ENCODE data around the gene ADCY3. TPM values are rescaled to one million over a fixed set of nuclear protein-coding genes. Genes with fewer than 3 reads are reported as not detected.

The ADCY3 gene
- total RNA-seq, 3 donors from 2014 or later (not counting 1 experiment from before 2014, with no cell fraction given): 5.4 to 9.2 (median 7.6) TPM

DNA sequence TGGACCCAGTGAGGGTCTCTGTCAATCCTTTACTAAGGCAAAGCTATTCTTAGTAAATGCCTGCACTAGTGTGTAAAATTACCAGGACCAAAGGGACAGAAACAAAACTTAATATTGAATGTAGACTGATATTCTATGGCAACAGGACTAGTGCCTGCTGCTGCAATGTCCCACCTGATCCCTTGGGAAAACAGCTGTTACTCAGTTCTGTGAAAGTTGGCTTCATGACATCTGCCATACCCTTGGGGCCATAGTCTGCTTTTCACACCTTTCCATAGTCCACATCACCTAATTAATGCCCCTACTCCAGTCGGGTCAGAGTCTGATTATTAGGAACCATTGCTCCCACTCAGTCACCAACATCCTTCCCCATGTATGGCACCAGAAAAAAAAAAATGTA, 37.2 kb upstream of the ADCY3 start:
- Mint-ChIP-seq H3K4me3 (no peak overlapping the region), H3K27me3 (ENCODE audit: low read depth in 2 of 2) (no peaks in the 10 kb centered on the region), H3K9me3 (peaks cover 0 to 4% of the 10 kb centered on the region in 2 donors), H3K36me3 (peaks cover 37% of the 10 kb centered on the region), H3K4me1 (peaks cover 0 to 16% of the 10 kb centered on the region in 2 donors), H3K27ac (no peak overlapping the region)
- Histone ChIP-seq H3K4me3 (ENCODE audit: low read length) (no peak overlapping the region), H3K27me3 (ENCODE audit: control insufficient read depth, insufficient read depth, low read length) (no peaks in the 10 kb centered on the region), H3K9me3 (ENCODE audit: control insufficient read depth, insufficient read depth, low read length) (no peaks in the 10 kb centered on the region), H3K4me1 (ENCODE audit: control insufficient read depth, insufficient read depth, low read length) (no peaks in the 10 kb centered on the region), H3K36me3 (ENCODE audit: control insufficient read depth, insufficient read depth, low read length) (peaks cover 58% of the 10 kb centered on the region), H3K27ac (ENCODE audit: low read length) (no peak overlapping the region)
- no peak for ATAC-seq
- WGBS (ENCODE audit: insufficient coverage): 100% methylated on average over 1 of the region's 1 CpG
- TF ChIP-seq, protein P1, sequence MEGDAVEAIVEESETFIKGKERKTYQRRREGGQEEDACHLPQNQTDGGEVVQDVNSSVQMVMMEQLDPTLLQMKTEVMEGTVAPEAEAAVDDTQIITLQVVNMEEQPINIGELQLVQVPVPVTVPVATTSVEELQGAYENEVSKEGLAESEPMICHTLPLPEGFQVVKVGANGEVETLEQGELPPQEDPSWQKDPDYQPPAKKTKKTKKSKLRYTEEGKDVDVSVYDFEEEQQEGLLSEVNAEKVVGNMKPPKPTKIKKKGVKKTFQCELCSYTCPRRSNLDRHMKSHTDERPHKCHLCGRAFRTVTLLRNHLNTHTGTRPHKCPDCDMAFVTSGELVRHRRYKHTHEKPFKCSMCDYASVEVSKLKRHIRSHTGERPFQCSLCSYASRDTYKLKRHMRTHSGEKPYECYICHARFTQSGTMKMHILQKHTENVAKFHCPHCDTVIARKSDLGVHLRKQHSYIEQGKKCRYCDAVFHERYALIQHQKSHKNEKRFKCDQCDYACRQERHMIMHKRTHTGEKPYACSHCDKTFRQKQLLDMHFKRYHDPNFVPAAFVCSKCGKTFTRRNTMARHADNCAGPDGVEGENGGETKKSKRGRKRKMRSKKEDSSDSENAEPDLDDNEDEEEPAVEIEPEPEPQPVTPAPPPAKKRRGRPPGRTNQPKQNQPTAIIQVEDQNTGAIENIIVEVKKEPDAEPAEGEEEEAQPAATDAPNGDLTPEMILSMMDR (IDR thresholded peaks at IDR 0.05): no peak
- intact Hi-C loops (cut with micrococcal nuclease): no loop called here
- no peak for DNase-seq

DNA sequence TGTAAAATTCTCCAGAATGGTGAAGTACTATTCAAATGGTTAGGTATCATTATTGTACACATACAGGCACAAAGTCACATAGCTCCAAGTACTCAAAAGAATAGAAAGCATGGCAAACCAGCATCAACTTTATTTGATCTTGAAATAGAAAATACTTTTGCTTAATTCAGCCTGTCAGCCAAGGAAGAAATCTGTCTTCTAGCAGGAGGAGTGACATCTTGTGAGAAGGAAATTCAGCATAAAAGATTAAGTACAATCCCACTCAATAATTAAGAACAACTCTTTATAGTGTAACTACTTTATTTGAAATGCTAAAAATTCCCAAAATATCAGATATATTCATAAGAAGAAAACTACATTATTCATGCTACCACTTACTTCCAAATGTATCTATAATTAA, 35.9 kb upstream of the ADCY3 start:
- H3K27me3 ChIP-seq (ENCODE audit: control insufficient read depth, insufficient read depth, low read length): no peaks in the 10 kb centered on the region
- TF ChIP-seq, protein P1 (IDR thresholded peaks at IDR 0.05): no peak
- no peak for DNase-seq
- peaks cover 42% of the 10 kb centered on the region for H3K36me3 Mint-ChIP-seq
- peaks cover 67% of the 10 kb centered on the region for H3K36me3 ChIP-seq (ENCODE audit: control insufficient read depth, insufficient read depth, low read length)
- H3K4me3 ChIP-seq (ENCODE audit: low read length): no peak overlapping the region
- peaks cover 0 to 16% of the 10 kb centered on the region in 2 donors for H3K4me1 Mint-ChIP-seq
- no peaks in the 10 kb centered on the region for H3K9me3 ChIP-seq (ENCODE audit: control insufficient read depth, insufficient read depth, low read length)
- ATAC-seq: no peak
- no peak overlapping the region for H3K27ac ChIP-seq (ENCODE audit: low read length)
- H3K4me3 Mint-ChIP-seq: no peak overlapping the region
- no peaks in the 10 kb centered on the region for H3K4me1 ChIP-seq (ENCODE audit: control insufficient read depth, insufficient read depth, low read length)
- H3K9me3 Mint-ChIP-seq: peaks cover 0 to 4% of the 10 kb centered on the region in 2 donors
- intact Hi-C loops (cut with micrococcal nuclease): no loop called here
- H3K27ac Mint-ChIP-seq: no peak overlapping the region
- no peaks in the 10 kb centered on the region for H3K27me3 Mint-ChIP-seq (ENCODE audit: low read depth in 2 of 2)

DNA sequence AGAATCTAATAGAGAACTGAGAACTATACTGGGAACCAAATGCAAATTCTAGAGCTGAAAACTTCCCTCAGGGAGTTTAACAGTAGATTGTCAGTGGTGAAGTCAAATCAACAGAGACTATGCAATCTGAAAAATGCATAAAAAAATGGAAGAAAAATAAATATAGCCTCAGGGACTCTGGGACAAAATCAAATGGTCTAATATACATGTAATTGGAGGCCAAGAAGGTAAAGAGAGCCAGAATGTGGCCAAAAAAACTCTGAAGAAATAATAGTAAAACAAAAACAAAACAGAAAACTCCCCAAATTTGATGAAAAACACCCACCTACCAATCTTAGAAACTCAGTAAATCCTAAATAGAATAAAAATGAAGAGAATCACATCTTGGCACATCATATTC, 35.2 kb upstream of the ADCY3 start:
- no peak overlapping the region for H3K4me3 Mint-ChIP-seq
- TF ChIP-seq, protein P1 (IDR thresholded peaks at IDR 0.05): no peak
- Histone ChIP-seq H3K4me1 (ENCODE audit: control insufficient read depth, insufficient read depth, low read length) (no peaks in the 10 kb centered on the region), H3K4me3 (ENCODE audit: low read length) (no peak overlapping the region), H3K27ac (ENCODE audit: low read length) (no peak overlapping the region), H3K27me3 (ENCODE audit: control insufficient read depth, insufficient read depth, low read length) (no peaks in the 10 kb centered on the region), H3K9me3 (ENCODE audit: control insufficient read depth, insufficient read depth, low read length) (no peaks in the 10 kb centered on the region), H3K36me3 (ENCODE audit: control insufficient read depth, insufficient read depth, low read length) (peaks cover 63% of the 10 kb centered on the region)
- intact Hi-C loops (cut with micrococcal nuclease): no loop called here
- ATAC-seq: no peak
- no peaks in the 10 kb centered on the region for H3K27me3 Mint-ChIP-seq (ENCODE audit: low read depth in 2 of 2)
- peaks cover 0 to 4% of the 10 kb centered on the region in 2 donors for H3K9me3 Mint-ChIP-seq
- H3K27ac Mint-ChIP-seq: no peak overlapping the region
- H3K36me3 Mint-ChIP-seq: peaks cover 38% of the 10 kb centered on the region
- H3K4me1 Mint-ChIP-seq: peaks cover 0 to 12% of the 10 kb centered on the region in 2 donors
- no peak for DNase-seq

DNA sequence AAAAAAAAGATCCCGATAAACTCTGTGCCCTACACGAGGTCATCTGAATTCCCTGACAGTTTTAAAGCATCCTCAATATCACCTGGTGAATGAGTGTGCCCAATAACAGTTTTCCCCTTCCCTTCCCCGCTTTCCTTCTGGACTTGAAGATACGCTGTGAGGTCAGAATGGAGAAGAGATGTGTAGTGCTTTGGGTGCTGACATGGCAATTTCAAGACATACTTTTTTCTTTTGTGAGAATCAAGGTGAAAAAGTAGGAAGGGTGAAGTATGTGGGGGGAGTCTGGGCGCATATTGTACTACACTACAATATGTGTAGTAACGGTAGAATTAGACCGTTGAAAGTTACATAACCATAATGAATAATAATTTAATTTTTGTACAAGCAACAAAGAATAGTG, 30.1 kb upstream of the ADCY3 start:
- H3K9me3 Mint-ChIP-seq: peaks cover 0 to 3% of the 10 kb centered on the region in 2 donors
- peaks cover 35% of the 10 kb centered on the region for H3K36me3 Mint-ChIP-seq
- H3K4me1 Mint-ChIP-seq: peaks cover 0 to 4% of the 10 kb centered on the region in 2 donors
- H3K27ac Mint-ChIP-seq: no peak overlapping the region
- WGBS (ENCODE audit: insufficient coverage): 100% methylated on average over 2 of the region's 7 CpGs
- peaks cover 27% of the 10 kb centered on the region for H3K36me3 ChIP-seq (ENCODE audit: control insufficient read depth, insufficient read depth, low read length)
- H3K27me3 ChIP-seq (ENCODE audit: control insufficient read depth, insufficient read depth, low read length): no peaks in the 10 kb centered on the region
- intact Hi-C loops (cut with micrococcal nuclease): no loop called here
- H3K27ac ChIP-seq (ENCODE audit: low read length): no peak overlapping the region
- H3K27me3 Mint-ChIP-seq (ENCODE audit: low read depth in 2 of 2): no peaks in the 10 kb centered on the region
- no peak overlapping the region for H3K4me3 ChIP-seq (ENCODE audit: low read length)
- ATAC-seq (no peak), DNase-seq (no peak)
- no peak overlapping the region for H3K4me3 Mint-ChIP-seq
- H3K9me3 ChIP-seq (ENCODE audit: control insufficient read depth, insufficient read depth, low read length): no peaks in the 10 kb centered on the region
- H3K4me1 ChIP-seq (ENCODE audit: control insufficient read depth, insufficient read depth, low read length): no peaks in the 10 kb centered on the region
- TF ChIP-seq, protein P1 (IDR thresholded peaks at IDR 0.05): no peak
